IPS DF 4.7 (cell line): ENCODE results near the gene MYO18A.

ENCODE experiments used
- DNase-seq: peaks from one replicate; pipeline ENCODE4 v3.0.0-alpha.2; 2013; ENCODE audit warnings: low spot score; ENCODE audit errors: extremely low read depth

The MYO18A gene

GRCh38 chr17:29059281-29059680, 120.9 kb downstream of the MYO18A start:
- DNase-seq = no peak

GRCh38 chr17:29058391-29058790, 121.8 kb downstream of the MYO18A start:
- no peak for DNase-seq

GRCh38 chr17:29057361-29057760, 122.8 kb downstream of the MYO18A start:
- no peak for DNase-seq

- DNase-seq = no peak
Measured at GRCh38 chr17:29054835-29055234, 125.4 kb downstream of the MYO18A start.

- DNase-seq = no peak
Measured at GRCh38 chr17:29051731-29052130, 128.5 kb downstream of the MYO18A start.

- DNase-seq = no peak
Measured at GRCh38 chr17:29051194-29051593, 129.0 kb downstream of the MYO18A start.

GRCh38 chr17:29050176-29050575, 130.0 kb downstream of the MYO18A start:
- no peak for DNase-seq

- DNase-seq = no peak
Measured at GRCh38 chr17:29049541-29050145, 130.6 kb downstream of the MYO18A start.

GRCh38 chr17:29048440-29049368, 131.5 kb downstream of the MYO18A start:
- DNase-seq = no peak

GRCh38 chr17:29046473-29046839, 133.7 kb downstream of the MYO18A start:
- no peak for DNase-seq

- no peak for DNase-seq
Measured at GRCh38 chr17:29045734-29046472, 134.3 kb downstream of the MYO18A start.

GRCh38 chr17:29045026-29045425, 135.2 kb downstream of the MYO18A start:
- no peak for DNase-seq

GRCh38 chr17:29043539-29044145, 136.6 kb downstream of the MYO18A start:
- DNase-seq = no peak

GRCh38 chr17:29042679-29043538, 137.3 kb downstream of the MYO18A start, which contains the start of gene PIPOX:
PIPOX (plus strand) TSS chr17:29043141; CDS start chr17:29043226, 85 bp downstream.
- peak; percentile 98 for DNase-seq

- DNase-seq = no peak
Measured at GRCh38 chr17:29042026-29042678, 138.0 kb downstream of the MYO18A start.

GRCh38 chr17:29041571-29041970, 138.6 kb downstream of the MYO18A start:
- DNase-seq = no peak

- DNase-seq = no peak
Measured at GRCh38 chr17:29041091-29041490, 139.1 kb downstream of the MYO18A start.

- no peak for DNase-seq
Measured at GRCh38 chr17:29039764-29040598, 140.2 kb downstream of the MYO18A start.
